Amniotic stem cell (primary cell): ENCODE measurements around the gene CSRNP2.
"Not testable (repeated sequence)": the region's sequence is repeated elsewhere in the genome, so short reads cannot be mapped to it uniquely, and the experiment has no call there.

Experiments used
- DNase-seq: peaks from one replicate; lab custom pipeline; 2025; lab: John Stamatoyannopoulos, UW

Gene CSRNP2, protein sequence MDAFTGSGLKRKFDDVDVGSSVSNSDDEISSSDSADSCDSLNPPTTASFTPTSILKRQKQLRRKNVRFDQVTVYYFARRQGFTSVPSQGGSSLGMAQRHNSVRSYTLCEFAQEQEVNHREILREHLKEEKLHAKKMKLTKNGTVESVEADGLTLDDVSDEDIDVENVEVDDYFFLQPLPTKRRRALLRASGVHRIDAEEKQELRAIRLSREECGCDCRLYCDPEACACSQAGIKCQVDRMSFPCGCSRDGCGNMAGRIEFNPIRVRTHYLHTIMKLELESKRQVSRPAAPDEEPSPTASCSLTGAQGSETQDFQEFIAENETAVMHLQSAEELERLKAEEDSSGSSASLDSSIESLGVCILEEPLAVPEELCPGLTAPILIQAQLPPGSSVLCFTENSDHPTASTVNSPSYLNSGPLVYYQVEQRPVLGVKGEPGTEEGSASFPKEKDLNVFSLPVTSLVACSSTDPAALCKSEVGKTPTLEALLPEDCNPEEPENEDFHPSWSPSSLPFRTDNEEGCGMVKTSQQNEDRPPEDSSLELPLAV

DNA sequence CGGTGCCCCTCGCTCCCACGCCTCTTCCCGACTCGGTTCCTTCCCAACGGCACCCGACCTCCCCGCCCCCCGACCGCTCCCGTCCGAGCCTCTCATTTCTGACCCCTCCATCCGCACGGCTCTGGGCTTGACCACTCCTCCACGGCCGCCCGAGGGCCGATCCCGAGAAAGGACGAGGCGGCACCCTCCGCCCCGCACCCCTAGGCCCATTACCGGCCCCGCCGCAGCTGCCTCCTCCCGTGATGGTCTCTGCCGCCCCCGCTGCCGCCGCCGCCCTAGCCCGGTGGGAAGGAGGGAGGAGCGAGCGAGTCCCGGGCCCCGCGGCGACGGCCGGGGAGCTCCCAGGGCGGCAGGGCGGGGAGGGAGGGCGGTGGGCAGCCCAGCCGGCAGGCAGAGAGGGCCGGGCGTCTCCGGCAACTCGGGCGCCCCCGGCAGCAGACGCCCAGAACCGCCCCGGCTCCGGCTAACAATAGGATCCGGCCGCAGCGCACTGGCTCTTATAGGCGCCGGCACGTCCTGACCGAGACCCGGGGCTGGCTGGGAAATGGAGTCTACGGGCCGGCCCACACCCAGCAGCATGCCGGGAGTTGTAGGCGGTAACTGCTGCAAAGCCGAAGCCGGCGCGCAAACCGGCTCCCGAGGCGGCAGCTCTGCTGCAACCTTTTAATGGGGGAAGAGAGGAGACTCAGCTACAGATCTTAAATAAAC is at the start of gene CSRNP2:
CSRNP2 (minus strand) TSS at position 471 of the 708 bp plus-strand sequence. CDS start 7,035 bp downstream, outside the sequence.
- DNase-seq: peak; percentile 94

DNA sequence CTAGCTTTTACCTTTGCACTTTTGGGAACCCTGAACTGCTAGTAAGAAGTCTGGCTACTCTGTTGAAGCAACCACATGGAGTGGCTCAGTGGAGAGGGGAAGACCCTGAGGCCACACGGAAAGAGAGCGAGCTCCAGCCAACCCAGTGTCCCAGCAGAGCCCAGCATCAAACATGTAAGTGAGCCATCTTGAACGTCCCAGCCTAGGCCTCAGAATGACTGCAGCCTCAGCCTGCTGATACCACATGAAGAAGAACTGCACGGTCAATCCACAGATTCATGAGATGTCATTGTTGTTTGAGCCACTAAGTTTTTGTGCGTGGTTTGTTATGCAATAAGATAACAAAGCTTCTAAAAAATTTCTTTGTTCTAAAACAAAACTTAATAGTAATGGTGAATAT is 49.3 kb upstream of the CSRNP2 start:
- DNase-seq: no peak

DNA sequence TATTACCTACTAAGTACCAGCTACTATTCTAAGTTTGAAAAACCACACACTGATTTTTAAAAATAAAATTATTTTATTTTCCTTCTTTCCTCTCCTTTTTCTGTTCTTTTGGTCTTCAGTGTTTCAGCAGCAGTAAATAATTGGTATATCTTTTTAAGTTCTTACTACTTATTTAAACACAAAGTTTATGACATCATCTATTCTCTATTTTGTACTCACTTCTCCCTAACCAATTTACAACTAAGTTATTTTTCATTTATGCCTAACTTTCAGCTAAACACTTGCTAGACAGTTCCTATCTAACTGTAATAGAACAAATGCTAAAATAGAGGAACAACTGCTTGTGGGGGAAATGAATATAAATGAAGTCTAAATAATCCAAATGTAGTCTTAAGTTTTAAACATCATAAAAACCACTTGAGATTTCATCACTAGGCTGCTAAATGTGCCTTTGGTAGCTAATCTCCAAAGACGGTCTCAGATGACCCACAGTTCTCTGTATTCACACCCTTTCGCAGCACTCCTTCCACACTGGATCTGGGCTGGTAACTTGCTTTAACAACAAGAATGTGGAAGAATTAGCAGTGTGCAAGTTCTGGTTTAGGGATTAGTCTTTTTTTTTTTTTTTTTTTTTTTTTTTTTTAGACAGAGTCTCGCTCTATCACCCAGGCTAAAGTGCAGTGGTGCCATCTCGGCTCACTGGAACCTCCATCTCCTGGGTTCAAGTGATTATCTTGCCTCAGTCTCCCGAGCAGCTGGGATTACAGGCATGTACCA is 48.5 kb upstream of the CSRNP2 start:
- no peak for DNase-seq

DNA sequence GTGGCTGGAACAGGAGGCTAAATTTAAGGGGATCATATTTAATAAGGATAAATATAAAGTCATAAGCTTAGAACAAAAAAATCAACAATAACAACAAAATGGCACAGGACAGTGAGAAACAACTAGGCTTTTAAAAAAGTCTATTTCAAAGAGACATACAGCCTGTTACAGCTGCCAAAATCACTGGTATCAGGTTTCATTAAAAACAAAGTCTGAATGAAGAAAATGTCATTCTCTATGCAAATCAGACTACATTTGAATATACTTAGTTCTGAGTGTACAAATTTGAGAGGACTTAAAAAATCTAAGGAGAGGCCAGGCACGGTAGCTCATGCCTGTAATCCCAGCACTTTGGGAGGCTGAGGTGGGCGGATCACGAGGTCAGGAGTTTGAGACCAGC is 45.5 kb upstream of the CSRNP2 start:
- peak; percentile 10 for DNase-seq

DNA sequence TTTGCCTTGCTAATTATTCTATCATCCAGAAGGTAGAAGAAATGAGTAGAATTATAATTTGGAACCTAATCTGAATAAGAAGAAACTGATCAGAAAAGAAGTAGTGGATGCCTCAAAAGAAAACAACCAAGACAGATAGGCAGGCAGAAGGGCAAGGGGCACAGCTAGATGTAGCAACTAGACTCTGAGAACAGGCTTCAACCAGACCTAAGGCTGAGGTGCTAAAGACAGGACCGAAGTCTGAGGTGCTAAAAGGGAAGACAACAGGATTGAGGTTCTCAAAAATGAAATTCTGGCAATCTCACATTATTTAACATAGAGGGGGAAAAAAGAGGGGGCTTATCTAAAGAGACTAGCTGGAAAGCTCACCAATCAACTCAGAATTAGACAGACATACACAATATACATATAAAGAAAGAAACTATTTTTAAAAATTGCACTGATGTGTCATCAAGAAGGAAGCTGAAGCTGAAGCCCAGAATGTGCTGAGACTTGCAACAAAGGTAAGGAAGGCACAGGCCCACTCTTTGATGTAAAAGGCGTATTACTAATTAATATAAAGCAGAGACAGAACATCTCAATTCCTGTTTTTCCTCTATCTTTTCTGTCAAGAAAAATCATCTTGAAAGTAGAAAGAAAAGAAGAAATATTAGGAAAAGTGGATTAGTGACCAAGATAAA is 43.8 kb upstream of the CSRNP2 start:
- no peak for DNase-seq

DNA sequence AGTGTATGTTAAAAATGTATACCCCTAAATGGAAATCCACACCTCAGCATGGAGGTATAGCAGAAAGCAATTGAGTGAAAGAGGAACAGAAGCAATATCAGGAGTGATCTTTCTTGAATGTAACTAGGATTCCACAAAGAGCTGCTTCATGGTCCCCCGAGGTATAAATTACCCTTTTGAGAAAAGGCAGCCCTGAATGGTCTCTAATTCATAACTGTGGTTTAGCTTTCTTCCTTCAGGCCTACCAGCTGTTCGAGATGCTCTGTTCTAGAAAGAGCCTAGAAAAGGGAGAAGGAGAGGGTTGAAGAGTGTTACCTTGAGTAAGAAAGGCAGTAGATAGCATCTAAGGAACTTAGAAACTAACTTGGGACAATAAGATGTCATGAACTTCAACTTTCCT is 42.9 kb upstream of the CSRNP2 start:
- no peak for DNase-seq

DNA sequence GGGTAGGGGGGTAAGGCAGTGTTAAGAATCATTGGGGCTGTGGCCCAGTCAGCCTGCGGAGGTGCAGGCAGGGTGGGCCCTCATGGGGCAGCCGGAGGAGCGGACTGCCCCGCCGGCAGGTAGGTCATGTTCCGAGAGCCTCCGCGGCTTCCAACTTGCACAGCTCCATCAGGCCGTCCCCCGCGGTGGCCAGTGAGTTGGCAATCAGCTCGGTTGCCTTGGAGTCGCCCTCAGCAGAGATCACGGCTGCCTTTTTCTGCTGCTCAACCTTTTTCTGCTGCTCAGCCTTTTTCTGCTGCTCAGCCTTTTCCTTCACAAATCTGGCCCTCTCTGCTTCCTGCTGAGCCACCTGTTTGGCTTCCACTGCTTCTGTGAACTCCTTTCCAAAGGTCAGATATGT is 41.1 kb upstream of the CSRNP2 start:
- DNase-seq: no peak

DNA sequence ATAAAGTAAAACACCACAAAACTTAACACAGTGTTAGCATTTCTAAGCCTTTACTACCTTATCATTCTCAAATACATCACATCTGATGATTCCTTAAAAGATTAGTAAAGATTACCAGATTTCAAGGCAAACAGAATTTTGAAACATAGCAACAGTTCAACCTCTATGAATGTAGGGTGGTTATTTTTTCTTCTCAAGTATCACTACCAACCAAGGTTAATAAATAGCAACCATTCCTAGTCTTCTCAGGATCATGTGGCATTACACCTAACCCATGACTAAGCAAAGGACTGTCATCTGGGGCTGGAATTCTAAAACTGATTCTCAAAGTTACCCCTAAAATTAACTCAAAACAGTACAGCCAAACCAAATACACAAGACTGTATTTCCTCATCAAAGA is 39.4 kb upstream of the CSRNP2 start:
- no peak for DNase-seq

DNA sequence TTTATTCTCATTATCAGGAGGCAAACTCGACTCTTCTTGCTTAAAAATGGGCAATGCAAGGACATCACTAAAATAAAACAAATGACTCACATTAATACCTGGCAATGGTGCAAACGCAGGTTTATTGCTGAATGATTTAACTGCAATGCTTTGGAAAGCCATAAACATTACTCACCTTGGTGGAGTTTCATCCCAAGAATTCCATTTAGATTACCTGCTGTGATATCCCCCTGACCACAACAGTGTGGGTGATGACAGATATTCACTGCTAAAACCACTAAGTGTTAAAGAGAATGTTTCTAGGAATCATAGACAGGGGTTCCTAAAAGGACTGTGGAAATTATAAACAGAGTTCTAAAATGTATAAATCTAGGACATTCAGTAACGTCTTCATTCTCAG is 35.3 kb upstream of the CSRNP2 start:
- DNase-seq: no peak

DNA sequence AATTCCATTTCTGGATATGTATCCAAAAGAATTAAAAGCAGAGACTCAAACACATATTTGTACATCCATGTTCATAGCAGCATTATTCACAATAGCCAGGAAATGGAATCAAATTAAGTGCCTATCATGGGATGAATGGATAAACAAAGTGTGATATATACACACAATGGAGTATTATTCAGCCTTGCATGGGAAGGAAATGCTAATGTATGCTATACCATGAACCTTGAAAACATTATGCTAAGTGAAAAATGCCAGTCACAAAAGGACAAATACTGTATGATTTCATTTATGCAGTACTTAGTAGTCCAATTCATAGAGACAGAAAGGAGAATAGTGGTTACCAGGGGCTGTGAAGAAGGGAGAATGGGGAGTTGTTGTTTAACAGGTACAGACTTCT is 32.1 kb upstream of the CSRNP2 start:
- DNase-seq: no peak

DNA sequence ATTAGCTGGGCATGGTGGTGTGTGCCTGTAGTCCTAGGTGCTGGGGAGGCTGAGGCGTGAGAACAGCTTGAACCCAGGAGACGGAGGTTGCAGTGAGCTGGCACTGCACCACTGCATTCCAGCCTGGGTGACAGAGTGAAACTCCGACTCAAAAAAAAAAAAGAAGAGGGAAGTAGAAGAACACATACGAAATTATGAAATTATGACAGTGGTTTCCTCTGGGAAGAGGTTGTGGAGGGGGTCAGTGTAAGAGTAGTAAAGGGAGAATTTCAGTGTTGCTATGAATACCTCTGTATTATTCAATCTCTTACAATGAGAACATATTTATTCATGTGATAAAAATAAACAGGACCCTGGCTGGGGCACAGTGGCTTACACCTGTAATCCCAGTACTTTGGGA is 24.7 kb upstream of the CSRNP2 start:
- DNase-seq: no peak

DNA sequence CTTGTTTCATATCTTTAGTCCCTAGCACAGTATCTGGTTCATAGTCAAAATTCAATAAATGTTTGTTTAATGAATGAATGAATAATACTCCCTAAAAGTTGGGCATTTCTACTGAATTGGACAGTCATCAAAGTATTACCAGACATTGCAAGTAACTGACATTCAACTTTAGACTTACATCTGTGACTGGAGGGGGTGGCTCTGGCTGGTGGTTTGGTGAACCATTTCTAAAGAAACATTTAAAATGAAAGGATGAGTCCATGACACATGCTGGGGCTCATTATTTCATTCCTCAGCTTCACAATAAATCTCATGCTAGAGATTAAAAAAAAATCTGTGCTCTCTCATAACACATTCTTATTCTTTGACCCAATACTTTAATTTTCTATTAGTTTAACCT is 20.6 kb upstream of the CSRNP2 start:
- DNase-seq: no peak

DNA sequence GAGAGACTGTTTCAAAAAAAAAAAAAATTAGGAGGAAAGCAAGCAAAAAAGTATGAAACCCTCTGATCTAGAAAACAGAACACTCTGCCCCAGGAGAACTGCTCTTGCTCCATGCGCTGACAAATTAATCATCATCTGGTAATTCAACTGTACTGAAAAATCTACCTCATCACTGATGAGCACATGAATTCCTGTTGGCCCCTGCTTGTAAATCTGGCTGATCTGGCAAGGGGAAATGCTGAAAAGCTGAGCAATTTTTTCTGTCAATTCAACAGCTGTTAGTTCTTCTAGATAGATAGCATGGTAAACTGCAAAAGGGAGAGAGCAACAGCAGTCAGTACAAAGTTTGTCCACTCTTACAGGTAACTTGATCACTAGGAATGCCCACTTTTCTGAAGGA is 15.2 kb upstream of the CSRNP2 start:
- no peak for DNase-seq

DNA sequence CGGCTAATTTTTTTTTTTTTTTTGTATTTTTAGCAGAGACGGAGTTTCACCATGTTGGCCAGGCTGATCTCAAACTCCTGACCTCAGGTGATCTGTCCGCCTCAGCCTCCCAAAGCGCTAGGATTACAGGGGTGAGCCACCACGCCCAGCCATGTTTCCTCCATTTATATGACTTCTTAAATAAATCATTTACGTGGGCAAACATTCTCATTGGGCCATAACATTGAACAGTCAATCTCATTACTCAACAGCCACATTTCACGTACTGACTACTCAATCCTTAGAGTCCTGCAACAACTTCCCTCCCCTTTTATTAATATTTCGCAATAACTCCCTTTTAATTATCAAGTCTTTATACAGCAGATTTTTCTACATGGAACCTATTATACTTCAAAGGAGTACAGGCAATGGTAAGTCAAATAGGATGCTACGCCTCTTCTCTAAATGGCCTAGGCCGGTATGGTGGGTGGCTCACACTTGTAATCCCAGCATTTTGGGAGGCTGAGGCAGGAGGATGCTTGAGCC is 7.4 kb upstream of the CSRNP2 start:
- no peak for DNase-seq

DNA sequence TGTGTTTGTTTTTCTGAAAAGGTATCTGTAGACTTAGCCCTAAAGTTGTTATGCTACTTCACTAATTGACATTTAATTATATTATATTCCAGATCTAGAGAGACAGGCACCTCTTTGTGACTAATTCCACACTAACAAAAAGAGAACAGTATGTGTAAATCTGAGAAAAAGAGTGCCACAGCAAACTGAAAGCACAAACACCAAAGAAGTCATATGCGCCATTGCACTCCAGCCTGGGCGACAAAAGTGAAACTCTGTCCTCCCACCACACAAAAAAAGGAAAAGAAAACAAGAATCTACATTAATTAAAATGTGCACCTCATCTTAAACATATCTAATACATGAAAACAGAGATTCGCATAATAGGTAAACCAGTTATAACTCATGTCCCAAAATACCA is 4.4 kb upstream of the CSRNP2 start:
- no peak for DNase-seq

DNA sequence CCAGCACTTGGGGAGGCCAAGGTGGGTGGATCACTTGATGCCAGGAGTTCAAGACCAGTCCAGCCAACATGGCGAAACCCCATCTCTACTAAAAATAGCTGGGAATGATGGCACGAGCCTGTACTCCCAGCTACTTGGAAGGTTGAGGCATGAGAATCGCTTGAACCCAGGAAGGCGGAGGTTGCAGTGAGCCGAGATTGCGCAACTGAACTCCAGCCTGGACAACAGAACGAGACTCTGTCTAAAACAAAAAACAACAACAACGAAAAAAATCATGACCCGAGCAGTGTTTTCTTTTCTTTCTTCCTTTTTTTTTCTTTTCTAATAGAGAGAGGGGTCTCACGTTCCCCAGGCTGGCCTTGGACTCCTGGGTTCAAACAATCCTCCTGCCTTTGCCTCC is 3.5 kb upstream of the CSRNP2 start:
- DNase-seq: no peak

DNA sequence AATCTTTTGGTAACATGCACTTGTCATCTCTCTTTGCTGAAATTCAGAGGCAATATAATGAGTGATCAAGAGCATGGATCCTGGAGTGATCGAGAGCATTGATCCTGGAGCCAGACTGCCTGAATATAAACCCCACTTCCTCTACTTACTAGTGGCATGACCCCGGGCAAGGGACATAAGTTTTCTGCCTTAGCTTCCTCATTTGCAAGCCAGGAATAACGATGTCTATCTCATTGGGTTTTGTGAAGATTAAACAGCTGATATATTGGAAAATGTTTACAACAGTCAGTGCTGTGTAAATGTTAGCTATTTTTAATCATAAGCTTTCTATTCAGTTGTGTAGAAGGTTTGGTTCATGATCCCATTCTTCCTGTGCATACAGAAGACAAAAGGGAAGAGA is 2.4 kb upstream of the CSRNP2 start:
- DNase-seq: no peak

DNA sequence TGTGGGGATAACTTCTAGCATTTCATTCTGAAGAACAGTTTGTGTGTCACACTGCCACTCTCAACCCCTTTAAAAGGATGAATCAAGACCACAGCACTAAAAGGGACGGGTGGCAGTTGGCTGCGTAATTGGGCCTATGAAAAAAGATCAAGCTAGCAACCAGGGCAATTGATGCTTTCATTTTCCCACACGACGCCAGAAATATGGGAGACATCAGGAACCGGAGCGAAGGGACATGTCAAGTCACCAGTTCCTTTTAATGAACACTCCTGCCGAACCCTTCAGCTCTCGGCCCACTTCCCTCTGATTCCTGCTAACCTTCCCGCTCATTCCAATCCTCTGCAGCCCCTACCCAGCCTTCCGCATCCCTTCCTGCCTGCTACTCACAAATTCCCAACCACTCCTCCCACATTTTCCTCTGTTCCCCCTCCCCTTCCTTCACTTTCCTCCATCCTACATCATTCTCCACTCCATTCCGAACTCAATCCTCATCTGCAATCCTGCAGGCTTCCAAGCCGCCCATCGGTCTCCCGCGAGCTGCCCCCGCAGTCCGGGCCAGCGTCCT is 753 bp downstream of the CSRNP2 start:
- DNase-seq: peak; percentile 10

DNA sequence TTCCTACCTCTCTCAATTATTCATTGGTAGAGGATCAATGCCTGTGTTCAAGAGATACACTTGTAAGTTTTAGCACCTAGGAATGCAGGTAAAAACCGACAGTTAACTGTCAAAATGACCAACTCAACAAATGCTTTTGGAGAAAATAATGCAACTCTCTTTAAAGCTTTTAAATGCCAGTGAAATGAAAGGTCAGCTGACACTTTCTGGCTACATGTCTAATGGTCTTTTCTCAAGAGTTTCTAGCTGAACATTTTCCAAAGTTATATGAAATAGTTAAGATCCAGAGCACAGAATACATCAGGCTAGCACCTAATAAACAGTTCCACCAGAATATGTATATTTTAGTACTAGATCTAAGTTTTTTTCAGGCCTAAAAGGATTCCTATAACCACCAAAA is 2.0 kb downstream of the CSRNP2 start:
- no peak for DNase-seq

DNA sequence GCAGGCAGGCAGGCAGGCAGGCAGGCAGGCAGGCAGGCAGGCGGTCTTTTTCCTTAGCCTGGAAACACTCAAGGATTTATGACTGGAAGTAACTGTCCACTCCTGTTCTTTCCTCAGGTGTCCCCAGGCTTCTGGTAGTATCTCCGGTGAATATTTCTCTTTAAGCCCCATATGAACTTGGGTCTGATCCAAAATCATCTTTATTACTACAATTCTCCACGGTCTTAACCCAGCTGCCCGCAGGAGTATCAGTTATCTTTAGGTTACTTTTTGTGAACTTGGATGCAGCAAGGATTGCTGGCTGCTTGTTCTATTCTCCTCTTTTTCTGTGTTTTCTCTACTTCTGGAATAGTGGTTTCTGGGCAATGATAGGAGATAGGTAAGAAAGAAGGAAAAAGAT is 3.3 kb downstream of the CSRNP2 start:
- no peak for DNase-seq

DNA sequence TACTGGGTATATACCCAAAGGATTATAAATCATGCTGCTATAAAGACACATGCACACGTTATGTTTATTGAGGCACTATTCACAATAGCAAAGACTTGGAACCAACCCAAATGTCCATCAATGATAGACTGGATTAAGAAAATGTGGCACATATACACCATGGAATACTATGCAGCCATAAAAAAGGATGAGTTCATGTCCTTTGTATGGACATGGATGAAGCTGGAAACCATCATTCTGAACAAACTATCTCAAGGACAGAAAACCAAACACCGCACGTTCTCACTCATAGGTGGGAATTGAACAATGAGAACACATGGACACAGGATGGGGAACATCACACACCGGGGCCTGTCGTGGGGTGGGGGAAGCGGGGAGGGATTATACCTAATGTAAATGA is 4.5 kb downstream of the CSRNP2 start:
- DNase-seq: not testable (repeated sequence)
